Activated T-cell treated with anti-CD3 and anti-CD28 coated beads, Interleukin-2, amount 50 U/mL, for 72 hours (primary cell): ENCODE data around the gene RYR2. TPM values are rescaled to one million over a fixed set of nuclear protein-coding genes. Genes with fewer than 3 reads are reported as not detected.
"Not testable (repeated sequence)": the region's sequence is repeated elsewhere in the genome, so short reads cannot be mapped to it uniquely, and the experiment has no call there.

ENCODE experiments used
- ATAC-seq, 2 donors: fragments of 150-1000 bp; cut with Tn5 transposase; replicated peaks in 1 of 2; 2 replicates each; pipeline ENCODE4 v1.10.0; 2021; ENCODE audit warnings: moderate library complexity in 2 of 2, mild to moderate bottlenecking in 1 of 2
- DNase-seq, 2 donors: peaks; one replicate each; pipeline ENCODE4 v3.0.0; 2021 to 2022; ENCODE audit warnings: mixed read lengths in 1 of 2
- H3K27ac Mint-ChIP-seq: one replicate; pipeline ENCODE4 v1.8.0; 2022; ENCODE audit warnings: mild to moderate bottlenecking, moderate library complexity, mixed read lengths
- H3K27me3 Mint-ChIP-seq: one replicate; pipeline ENCODE4 v1.8.0; 2022; ENCODE audit warnings: low read depth, mixed read lengths
- H3K36me3 Mint-ChIP-seq, 2 donors: one replicate each; pipeline ENCODE4 v1.8.0; 2022; ENCODE audit warnings: mixed read lengths in 2 of 2, mild to moderate bottlenecking in 1 of 2; ENCODE audit not compliant: insufficient read depth in 2 of 2
- H3K4me1 Mint-ChIP-seq: one replicate; pipeline ENCODE4 v1.8.0; 2022; ENCODE audit warnings: low read depth, mixed read lengths
- H3K4me3 Mint-ChIP-seq, 2 donors: one replicate each; pipeline ENCODE4 v1.8.0; 2022; ENCODE audit warnings: mild to moderate bottlenecking in 2 of 2, mixed read lengths in 2 of 2, moderate library complexity in 2 of 2
- H3K9me3 Mint-ChIP-seq, 2 donors: one replicate each; pipeline ENCODE4 v1.8.0; 2022; ENCODE audit warnings: mixed read lengths in 2 of 2
- total RNA-seq, 2 donors: library from RNA; stranded (reverse); gene quantifications; one replicate each; pipeline ENCODE4 v1.2.3, GENCODE V29; 2022

RYR2 gene
- total RNA-seq, 2 donors from 2014 or later, result 0.02 to 0.19 TPM

DNA sequence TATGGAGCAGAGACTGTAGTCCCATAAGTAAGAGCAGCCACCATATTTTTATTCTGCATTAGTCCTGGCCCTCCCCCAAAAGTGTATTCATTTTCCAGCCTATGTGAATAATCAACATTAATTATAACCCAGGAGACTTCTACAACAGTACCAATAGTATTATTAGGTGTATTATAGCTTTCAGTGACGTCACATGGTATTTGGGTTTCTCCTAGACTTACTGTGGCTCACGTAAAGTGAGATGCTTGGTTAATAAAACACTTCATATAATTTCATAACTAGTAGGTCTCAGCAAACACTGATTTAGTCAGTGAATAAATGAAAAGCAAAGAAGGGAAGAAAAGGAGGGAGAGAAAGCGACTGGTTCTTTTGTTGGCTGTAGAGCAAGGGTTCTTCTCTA, 762.5 kb downstream of the RYR2 start:
- H3K27me3 Mint-ChIP-seq, result no peaks in the 10 kb centered on the region
- DNase-seq (no peak), ATAC-seq (no peak)
- no peak overlapping the region for H3K4me3 Mint-ChIP-seq
- no peaks in the 10 kb centered on the region for H3K36me3 Mint-ChIP-seq
- H3K9me3 Mint-ChIP-seq, result no peaks in the 10 kb centered on the region
- H3K27ac Mint-ChIP-seq, result no peak overlapping the region
- H3K4me1 Mint-ChIP-seq, result no peaks in the 10 kb centered on the region

GRCh38 chr1:237809099-237809498, 767.1 kb downstream of the RYR2 start:
- Mint-ChIP-seq H3K9me3 (no peaks in the 10 kb centered on the region), H3K36me3 (no peaks in the 10 kb centered on the region), H3K4me1 (no peaks in the 10 kb centered on the region), H3K4me3 (no peak overlapping the region), H3K27me3 (no peaks in the 10 kb centered on the region), H3K27ac (no peak overlapping the region)
- no peak for ATAC-seq
- DNase-seq, result no peak

DNA sequence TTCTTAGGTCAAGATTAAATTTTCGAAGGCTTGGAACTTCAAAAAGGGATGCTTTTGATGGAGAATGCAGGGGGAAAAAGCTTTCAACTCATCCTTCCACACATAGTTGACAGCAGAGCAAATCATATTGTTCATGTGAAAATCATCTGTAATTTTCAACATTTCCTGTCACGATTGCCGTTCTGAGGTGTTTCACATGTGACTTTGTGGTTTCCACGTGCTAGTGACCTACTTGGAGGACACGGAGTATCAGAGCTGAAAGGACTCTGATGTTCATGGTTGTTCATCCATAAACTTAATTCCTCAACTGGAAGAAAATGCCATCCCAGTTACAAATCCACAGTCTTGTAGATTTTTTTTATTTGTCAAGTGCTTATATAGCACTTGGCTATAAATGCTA, 769.6 kb downstream of the RYR2 start:
- no peak overlapping the region for H3K27ac Mint-ChIP-seq
- no peaks in the 10 kb centered on the region for H3K36me3 Mint-ChIP-seq
- H3K27me3 Mint-ChIP-seq, result no peaks in the 10 kb centered on the region
- DNase-seq (no peak), ATAC-seq (no peak)
- no peaks in the 10 kb centered on the region for H3K9me3 Mint-ChIP-seq
- no peaks in the 10 kb centered on the region for H3K4me1 Mint-ChIP-seq
- H3K4me3 Mint-ChIP-seq, result no peak overlapping the region

GRCh38 chr1:237812061-237812460, 770.1 kb downstream of the RYR2 start:
- Mint-ChIP-seq H3K27ac (no peak overlapping the region), H3K9me3 (no peaks in the 10 kb centered on the region), H3K4me1 (no peaks in the 10 kb centered on the region), H3K27me3 (no peaks in the 10 kb centered on the region), H3K4me3 (no peak overlapping the region), H3K36me3 (no peaks in the 10 kb centered on the region)
- DNase-seq (no peak), ATAC-seq (no peak)

- no peak overlapping the region for H3K4me3 Mint-ChIP-seq
- H3K4me1 Mint-ChIP-seq, result no peaks in the 10 kb centered on the region
- H3K9me3 Mint-ChIP-seq, result no peaks in the 10 kb centered on the region
- no peaks in the 10 kb centered on the region for H3K27me3 Mint-ChIP-seq
- no peak overlapping the region for H3K27ac Mint-ChIP-seq
- DNase-seq, result no peak
- H3K36me3 Mint-ChIP-seq, result no peaks in the 10 kb centered on the region
- ATAC-seq, result no peak
Measured at GRCh38 chr1:237814319-237814924, 772.4 kb downstream of the RYR2 start.

GRCh38 chr1:237817277-237817676, 775.3 kb downstream of the RYR2 start:
- no peak for ATAC-seq

DNA sequence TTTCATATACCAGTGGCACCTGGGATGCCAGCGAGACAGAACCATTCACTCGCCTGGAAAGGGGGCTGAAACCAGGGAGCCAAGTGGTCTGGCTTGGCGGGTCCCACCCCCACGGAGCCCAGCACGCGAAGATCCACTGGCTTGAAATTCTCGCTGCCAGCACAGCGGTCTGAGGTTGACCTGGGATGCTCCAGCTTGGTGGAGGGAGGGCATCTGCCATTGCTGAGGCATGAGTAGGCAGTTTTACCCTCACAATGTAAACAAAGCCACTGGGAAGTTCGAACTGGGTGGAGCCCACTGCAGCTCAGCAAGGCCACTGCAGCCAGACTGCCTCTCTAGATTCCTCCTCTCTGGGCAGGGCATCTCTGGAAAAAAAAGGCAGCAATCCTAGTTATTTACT, 778.6 kb downstream of the RYR2 start:
- H3K36me3 Mint-ChIP-seq, ATAC-seq, H3K4me3 Mint-ChIP-seq, H3K27ac Mint-ChIP-seq, H3K27me3 Mint-ChIP-seq, H3K9me3 Mint-ChIP-seq, DNase-seq, H3K4me1 Mint-ChIP-seq: not testable (repeated sequence)

More at GRCh38 chr1:237817277-237817676, 775.3 kb downstream of the RYR2 start:
- DNase-seq, result no peak
- H3K27ac Mint-ChIP-seq, result no peak overlapping the region
- no peaks in the 10 kb centered on the region for H3K27me3 Mint-ChIP-seq
- no peak overlapping the region for H3K4me3 Mint-ChIP-seq
- no peaks in the 10 kb centered on the region for H3K36me3 Mint-ChIP-seq
- H3K4me1 Mint-ChIP-seq, result no peaks in the 10 kb centered on the region
- peaks cover 0 to 2% of the 10 kb centered on the region in 2 donors for H3K9me3 Mint-ChIP-seq

DNA sequence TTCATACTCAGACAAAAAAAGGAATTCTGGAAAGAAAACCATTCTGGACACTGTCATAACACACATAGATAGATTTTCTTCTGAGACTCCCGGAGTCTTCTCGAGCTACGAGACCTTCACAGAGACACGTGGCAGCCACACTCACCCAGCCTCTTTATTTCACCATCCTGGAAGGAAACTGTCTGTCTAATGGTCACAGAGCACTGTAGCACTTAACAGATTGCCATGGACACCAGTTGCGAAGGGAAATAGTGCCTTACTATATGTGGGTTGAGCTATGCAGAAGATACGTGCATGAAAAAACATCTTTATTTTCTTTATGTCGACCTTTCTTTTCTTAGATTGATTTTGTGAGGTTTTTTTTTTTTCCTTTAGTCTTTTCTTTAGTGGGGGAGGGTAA, 790.9 kb downstream of the RYR2 start:
- H3K27ac Mint-ChIP-seq, result no peak overlapping the region
- no peaks in the 10 kb centered on the region for H3K4me1 Mint-ChIP-seq
- H3K36me3 Mint-ChIP-seq, result no peaks in the 10 kb centered on the region
- no peak for DNase-seq
- no peak for ATAC-seq
- no peaks in the 10 kb centered on the region for H3K27me3 Mint-ChIP-seq
- H3K9me3 Mint-ChIP-seq, result peaks cover 0 to 5% of the 10 kb centered on the region in 2 donors
- no peak overlapping the region for H3K4me3 Mint-ChIP-seq

- DNase-seq (no peak), ATAC-seq (no peak)
- Mint-ChIP-seq H3K27me3 (no peaks in the 10 kb centered on the region), H3K36me3 (no peaks in the 10 kb centered on the region), H3K4me1 (no peaks in the 10 kb centered on the region), H3K9me3 (peaks cover 0 to 3% of the 10 kb centered on the region in 2 donors), H3K27ac (no peak overlapping the region), H3K4me3 (no peak overlapping the region)
Measured at GRCh38 chr1:237834048-237834447, 792.1 kb downstream of the RYR2 start.

- H3K9me3 Mint-ChIP-seq, result peaks cover 0 to 3% of the 10 kb centered on the region in 2 donors
- H3K27me3 Mint-ChIP-seq, result no peaks in the 10 kb centered on the region
- no peak for ATAC-seq
- H3K4me1 Mint-ChIP-seq, result no peaks in the 10 kb centered on the region
- H3K36me3 Mint-ChIP-seq, result no peaks in the 10 kb centered on the region
- no peak for DNase-seq
- H3K27ac Mint-ChIP-seq, result no peak overlapping the region
- H3K4me3 Mint-ChIP-seq, result no peak overlapping the region
Measured at GRCh38 chr1:237834461-237834860, 792.5 kb downstream of the RYR2 start.

GRCh38 chr1:237838320-237838719, 796.3 kb downstream of the RYR2 start:
- Mint-ChIP-seq H3K4me1 (no peaks in the 10 kb centered on the region), H3K27me3 (no peaks in the 10 kb centered on the region), H3K9me3 (peaks cover 0 to 10% of the 10 kb centered on the region in 2 donors), H3K27ac (no peak overlapping the region), H3K4me3 (no peak overlapping the region), H3K36me3 (no peaks in the 10 kb centered on the region)
- ATAC-seq, result no peak
- no peak for DNase-seq

GRCh38 chr1:237838904-237839534, 797.0 kb downstream of the RYR2 start:
- no peak overlapping the region for H3K27ac Mint-ChIP-seq
- H3K27me3 Mint-ChIP-seq, result no peaks in the 10 kb centered on the region
- peaks cover 2 to 10% of the 10 kb centered on the region in 2 donors for H3K9me3 Mint-ChIP-seq
- ATAC-seq, result no peak
- H3K4me1 Mint-ChIP-seq, result no peaks in the 10 kb centered on the region
- no peak overlapping the region for H3K4me3 Mint-ChIP-seq
- DNase-seq, result no peak
- H3K36me3 Mint-ChIP-seq, result no peaks in the 10 kb centered on the region

DNA sequence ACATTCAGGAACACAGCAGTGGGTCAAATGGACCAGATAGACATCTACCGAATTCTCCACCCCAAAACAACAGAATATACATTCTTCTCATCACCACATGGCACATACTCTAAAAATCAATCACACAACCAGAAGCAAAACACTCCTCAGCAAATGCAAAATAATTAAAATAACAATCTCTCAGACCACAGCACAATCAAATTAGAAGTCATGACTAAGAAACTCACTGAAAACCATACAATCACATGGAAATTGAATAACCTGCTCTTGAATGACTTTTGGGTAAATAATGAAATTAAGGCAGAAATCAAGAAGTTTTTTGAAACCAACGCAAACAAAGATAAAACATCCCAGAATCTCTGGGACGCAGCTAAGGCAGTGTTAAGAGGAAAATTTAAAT, 799.5 kb downstream of the RYR2 start:
- no peak overlapping the region for H3K4me3 Mint-ChIP-seq
- no peak for ATAC-seq
- H3K36me3 Mint-ChIP-seq, result no peaks in the 10 kb centered on the region
- DNase-seq, result no peak
- no peaks in the 10 kb centered on the region for H3K4me1 Mint-ChIP-seq
- H3K27ac Mint-ChIP-seq, result no peak overlapping the region
- H3K27me3 Mint-ChIP-seq, result no peaks in the 10 kb centered on the region
- H3K9me3 Mint-ChIP-seq, result peaks cover 2 to 11% of the 10 kb centered on the region in 2 donors

DNA sequence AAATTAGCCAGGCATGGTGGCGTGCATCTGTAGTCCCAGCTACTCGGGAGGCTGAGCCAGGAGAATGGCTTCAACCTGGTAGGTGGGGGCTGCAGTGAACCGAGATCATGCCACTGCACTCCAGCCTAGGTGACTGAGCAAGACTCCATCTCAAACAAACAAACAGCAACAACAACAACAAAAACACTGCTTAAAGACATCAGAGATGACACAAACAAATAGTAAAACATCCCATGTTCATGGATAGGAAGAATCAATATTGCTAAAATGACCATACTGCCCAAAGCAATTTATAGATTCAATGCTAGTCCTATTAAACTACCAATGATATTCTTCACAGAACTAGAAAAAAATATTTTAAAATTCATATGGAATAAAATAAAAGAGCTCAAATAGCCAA, 801.5 kb downstream of the RYR2 start:
- H3K27me3 Mint-ChIP-seq, DNase-seq, H3K27ac Mint-ChIP-seq, H3K36me3 Mint-ChIP-seq, H3K4me3 Mint-ChIP-seq, ATAC-seq, H3K4me1 Mint-ChIP-seq: not testable (repeated sequence)
- H3K9me3 Mint-ChIP-seq, result peaks cover 2 to 13% of the 10 kb centered on the region in 2 donors
